NAMALWA (cell line): ENCODE measurements around the gene RNF220.

Experiments
- DNase-seq: peaks from one replicate; pipeline ENCODE4 v3.0.0-alpha.2; 2015; ENCODE audit warnings: low spot score

RNF220 gene

DNA sequence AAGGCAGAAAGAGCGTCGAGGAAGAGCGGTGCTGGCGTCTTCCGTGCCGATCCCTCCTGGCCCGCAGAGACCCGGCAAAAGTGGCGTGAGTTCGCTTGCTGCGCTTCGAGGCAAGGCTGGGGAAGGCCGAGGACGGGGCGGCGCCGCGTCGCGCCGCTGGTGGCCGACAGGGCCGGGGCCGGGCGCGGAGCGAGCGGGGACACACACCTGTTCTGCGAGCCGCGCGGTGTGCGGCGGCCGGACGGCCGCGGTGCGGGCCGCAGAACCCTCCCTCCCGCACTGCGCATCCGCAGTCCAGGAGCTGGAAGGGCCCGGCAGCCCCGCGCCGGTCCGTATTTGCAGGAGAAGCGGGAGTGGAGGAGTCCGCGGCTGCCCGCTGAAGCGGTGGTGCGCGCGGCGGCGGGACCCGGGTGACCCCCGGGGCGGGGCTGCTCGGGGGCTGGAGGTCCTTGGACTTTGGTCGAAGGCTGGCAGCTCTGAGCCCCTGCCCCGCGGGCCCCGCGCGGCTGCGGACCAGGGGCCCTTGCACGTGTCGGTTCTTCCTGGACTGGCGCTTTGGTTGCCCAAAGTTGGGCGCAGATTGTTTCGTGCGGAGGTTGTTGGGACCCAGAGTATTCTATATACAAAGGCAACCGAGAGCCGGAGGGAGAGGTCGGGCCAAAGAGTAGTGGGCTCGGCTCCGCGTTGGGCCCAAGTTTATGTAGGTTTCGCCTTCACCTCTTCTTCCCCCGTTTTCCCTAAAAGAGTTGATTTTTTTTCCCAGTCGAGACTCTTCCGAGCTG is 2.6 kb downstream of the RNF220 start:
- DNase-seq: no peak

GRCh38 chr1:44408212-44408582 is 3.1 kb downstream of the RNF220 start:
- DNase-seq: no peak

DNA sequence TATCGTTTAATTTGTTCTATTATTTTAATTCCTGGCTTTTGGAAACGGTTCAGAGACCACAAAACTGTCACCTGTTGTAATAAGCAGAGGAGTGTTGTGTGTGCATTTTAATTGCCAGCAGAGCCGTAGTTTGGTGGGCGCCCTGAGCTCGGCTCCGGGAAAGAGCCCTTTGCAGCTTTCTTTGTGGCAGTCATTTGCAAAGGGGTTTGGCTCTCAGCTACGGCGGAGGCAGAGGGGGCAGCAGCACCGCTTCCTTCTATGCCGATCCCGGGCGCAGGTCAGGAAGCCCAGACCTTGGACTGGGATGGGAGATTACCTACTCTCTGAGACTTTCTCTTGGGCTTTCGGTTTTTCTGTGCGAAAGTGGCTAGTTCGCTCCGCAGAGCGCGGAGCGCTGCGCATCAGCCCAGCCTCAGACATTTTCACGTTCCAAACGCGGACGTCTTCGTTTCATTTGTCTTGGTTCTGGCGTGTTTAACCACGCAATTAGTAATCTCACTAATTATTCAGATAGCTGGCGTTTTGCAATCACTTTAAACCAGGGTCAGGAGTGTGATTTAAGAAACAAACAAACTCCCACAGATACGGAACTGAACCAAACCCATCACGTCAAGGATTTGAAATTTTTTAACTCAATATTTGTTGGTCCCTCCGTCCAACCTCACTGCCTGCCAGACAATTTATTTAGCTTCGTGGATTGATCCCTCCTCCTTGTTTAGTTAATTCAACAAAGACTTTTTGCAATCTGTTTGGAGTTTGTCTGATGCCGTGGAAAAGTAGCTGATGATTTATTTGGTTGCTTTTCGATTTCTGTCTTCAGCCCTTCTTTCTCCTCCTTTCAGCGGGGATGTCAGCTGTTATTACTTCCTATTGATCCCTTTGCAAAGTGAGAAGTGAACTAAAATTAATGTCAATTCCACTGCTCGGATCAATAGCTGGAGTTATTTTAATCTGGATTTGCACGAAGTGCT is 3.9 kb downstream of the RNF220 start:
- DNase-seq: no peak

GRCh38 chr1:44409757-44410156 is 4.7 kb downstream of the RNF220 start:
- no peak for DNase-seq

DNA sequence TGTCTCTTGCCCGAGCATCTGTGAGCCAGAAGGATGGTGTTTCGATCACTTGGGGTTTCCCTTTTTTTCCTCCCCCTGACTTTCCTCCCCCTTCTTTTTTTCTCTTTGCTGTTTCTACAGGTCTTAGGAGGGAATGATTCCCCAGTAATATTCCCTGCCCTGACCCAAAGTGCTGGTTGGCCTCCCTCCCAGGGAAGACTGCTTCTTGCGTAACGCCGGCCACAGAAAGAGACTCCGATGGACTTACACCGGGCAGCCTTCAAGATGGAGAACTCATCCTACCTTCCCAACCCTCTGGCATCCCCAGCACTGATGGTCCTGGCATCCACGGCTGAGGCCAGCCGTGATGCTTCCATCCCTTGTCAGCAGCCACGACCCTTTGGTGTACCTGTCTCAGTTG is 6.8 kb downstream of the RNF220 start:
- no peak for DNase-seq

- no peak for DNase-seq
Measured at GRCh38 chr1:44412601-44413000, 7.5 kb downstream of the RNF220 start.

- no peak for DNase-seq
Measured at GRCh38 chr1:44413740-44414139, 8.7 kb downstream of the RNF220 start.

DNA sequence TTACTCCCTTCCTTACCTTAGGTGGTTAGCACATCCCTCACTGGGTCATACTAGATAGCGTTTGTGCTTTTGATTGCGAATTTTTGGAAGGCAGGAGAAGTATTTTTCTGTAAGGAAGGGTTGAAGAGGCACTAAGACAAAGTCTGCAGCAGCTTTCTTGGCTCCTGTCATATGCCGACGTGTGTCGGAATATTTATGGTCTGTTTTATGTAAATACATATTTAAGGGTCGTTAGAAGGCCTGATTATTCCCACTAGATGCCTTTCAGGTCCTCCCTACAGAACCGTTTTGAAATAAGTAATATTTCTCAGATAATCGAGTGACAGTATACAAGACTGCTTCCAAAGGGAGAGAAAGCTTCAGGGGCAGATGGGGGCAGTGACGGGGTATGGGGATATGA is 10.0 kb downstream of the RNF220 start:
- no peak for DNase-seq

GRCh38 chr1:44416408-44416807 is 11.4 kb downstream of the RNF220 start:
- no peak for DNase-seq

DNA sequence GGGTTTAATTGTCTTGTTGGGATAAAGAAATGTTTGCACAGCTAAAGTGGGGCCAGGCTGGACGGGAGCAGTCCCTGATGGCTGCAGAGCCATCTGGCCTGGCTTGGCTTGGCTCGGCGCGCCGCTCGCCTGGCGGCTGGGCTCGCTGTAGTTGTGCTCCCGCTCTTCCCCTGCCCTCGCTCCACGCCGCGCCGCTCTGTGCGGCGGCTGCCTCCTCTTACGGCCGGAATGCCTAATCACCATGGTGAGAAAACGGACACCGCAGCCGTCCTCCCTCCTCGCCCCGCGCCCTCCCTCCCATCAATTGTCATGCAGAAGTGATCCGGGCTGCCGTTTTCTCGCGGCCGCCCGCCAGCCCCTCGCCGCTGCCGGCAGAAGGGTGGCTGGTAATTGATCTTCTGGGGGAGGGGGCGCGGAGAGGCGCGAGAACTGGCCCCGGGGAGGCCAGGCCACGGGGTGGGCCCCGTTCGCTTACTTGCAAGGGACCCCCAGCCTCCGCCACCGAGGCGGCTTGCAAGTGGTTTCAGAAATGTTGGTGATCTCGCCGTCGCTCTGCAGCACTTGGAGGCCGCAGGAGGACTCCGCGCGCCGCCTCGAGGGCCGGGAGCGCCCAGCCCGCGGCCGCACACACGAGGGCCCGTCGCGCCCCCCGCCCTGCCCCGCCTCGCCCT is 12.4 kb downstream of the RNF220 start:
- no peak for DNase-seq

GRCh38 chr1:44418022-44418673 is 13.1 kb downstream of the RNF220 start:
- no peak for DNase-seq

DNA sequence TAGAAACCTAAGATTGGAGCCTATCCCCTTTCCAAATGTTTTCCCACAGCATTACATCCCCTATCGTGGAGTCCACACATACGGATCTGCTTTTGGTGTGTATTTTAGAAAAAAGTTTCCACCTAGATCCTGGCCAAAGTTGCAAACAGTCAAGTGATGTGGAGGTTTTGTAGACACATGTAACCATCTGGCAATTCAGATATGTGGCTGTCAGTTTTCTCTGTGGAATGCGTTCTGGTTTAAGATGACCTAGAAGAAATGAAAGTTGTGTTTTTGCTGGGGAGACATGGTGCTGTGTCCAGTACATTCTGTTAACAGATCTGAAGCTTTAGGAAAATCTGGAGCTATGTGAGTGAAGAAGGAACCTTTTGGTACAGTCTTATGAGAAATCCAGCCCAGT is 14.8 kb downstream of the RNF220 start:
- DNase-seq: no peak

DNA sequence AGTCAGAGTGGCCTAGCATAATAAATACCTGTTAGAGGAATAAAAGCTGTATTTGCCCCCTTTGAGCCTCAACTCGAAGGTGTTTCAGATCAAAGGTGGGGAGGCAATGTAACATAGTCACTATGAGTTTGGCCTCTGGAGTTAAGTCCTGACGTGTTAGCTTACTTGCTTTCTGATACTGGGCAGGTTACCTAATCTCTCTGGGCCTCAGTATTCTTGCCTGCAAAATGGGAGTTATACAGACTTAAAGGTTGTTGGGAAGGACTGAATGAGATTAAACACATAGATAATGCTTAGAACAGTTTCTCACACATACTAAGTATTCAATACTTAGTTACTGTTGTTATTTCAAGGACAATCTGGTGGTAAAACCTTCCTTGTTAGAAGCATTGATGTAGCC is 15.5 kb downstream of the RNF220 start:
- DNase-seq: no peak

- no peak for DNase-seq
Measured at GRCh38 chr1:44421446-44421884, 16.4 kb downstream of the RNF220 start.

DNA sequence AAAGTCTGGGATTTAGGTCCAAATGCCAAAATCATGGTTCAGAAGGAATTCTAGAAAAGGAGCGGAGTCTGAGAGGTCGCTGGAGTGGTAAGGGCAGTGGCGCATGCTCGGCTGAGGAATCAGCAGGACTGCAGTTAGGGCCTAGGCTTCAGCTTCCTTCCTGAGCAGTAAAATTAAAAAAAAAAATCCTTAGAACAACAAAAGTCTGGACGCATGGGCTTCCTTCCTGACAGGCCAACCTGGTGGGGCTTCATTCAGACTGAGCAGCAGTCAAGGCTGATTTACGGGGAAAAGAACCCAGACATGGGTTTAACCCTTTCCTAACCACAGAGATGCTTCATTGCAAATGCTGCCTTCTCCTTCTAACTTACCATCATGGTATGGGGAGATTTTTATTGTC is 17.1 kb downstream of the RNF220 start:
- DNase-seq: no peak

- DNase-seq: no peak
Measured at GRCh38 chr1:44423591-44424537, 18.8 kb downstream of the RNF220 start.

- DNase-seq: peak; percentile 6
Measured at GRCh38 chr1:44424747-44425146, 19.7 kb downstream of the RNF220 start.

- DNase-seq: no peak
Measured at GRCh38 chr1:44425341-44426082, 20.5 kb downstream of the RNF220 start.

DNA sequence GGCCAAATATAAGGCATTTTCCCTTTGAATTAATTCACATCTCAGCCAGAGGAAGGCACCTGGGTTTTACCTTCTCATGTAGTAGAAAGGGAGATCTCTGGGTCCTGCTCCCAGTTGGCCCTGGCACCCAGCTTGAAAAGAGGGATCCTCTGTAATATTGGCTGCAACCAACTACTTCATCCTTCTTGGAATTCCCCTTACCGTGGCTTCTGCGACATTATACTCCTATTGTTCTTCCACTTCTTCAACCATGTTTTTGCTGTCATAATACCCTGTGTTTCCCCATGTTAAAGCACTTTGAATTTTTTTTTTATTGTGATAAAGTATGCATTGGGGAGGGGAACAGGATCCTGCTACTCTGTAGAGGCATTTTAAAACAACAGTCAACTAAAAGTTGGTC is 26.8 kb downstream of the RNF220 start:
- no peak for DNase-seq

DNA sequence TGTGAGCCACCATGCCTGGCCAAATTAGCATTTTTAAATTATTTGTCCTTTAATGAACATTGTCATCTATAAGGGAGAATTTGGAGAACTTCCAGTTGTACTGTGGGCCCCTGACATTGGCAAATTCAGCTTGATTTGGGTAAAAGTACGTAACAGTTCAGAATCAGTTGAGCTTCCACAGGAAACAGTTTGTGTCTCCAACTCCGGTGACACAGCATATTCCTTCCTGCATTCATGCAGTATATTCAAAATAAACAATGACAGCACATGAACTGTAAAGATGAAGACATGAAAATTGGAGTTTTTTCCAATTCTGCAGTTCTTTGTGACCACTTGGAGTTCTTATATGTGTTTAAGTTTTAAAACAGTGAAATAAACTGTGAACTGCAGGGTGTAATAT is 28.2 kb downstream of the RNF220 start:
- DNase-seq: no peak
